Liver (tissue), 9 donors: ENCODE data around the gene SRRM3. TPM values are rescaled to one million over a fixed set of nuclear protein-coding genes. Genes with fewer than 3 reads are reported as not detected.

Experiments
- DNase-seq: peaks from one replicate; pipeline ENCODE4 v3.0.0-alpha.2; 2017; ENCODE audit warnings: low spot score
- H3K27ac ChIP-seq, 2 donors: one replicate each; pipeline ENCODE4 v1.7.0; 2013; ENCODE audit warnings: inconsistent platforms in 2 of 2, low read length in 2 of 2, control low read depth in 1 of 2, low read depth in 1 of 2, mild to moderate bottlenecking in 1 of 2
- H3K27me3 ChIP-seq, 4 donors: one replicate each; pipeline versions ENCODE4 v1.6.1 to v1.7.0; 2013; ENCODE audit warnings: low read length in 3 of 4, inconsistent platforms in 1 of 4, mild to moderate bottlenecking in 1 of 4, moderate library complexity in 1 of 4; ENCODE audit not compliant: control insufficient read depth in 4 of 4, insufficient read depth in 4 of 4
- H3K36me3 ChIP-seq, 4 donors: one replicate each; pipeline versions ENCODE4 v1.6.1 to v1.7.0; 2013; ENCODE audit warnings: low read length in 3 of 4, mild to moderate bottlenecking in 3 of 4, low read depth in 1 of 4, moderate library complexity in 1 of 4; ENCODE audit not compliant: control insufficient read depth in 4 of 4, insufficient read depth in 3 of 4
- H3K4me1 ChIP-seq, 4 donors: one replicate each; pipeline versions ENCODE4 v1.6.1 to v1.7.0; 2013; ENCODE audit warnings: low read length in 3 of 4, mild to moderate bottlenecking in 3 of 4, moderate library complexity in 1 of 4; ENCODE audit not compliant: control insufficient read depth in 4 of 4, insufficient read depth in 4 of 4
- H3K4me3 ChIP-seq, 3 donors: one replicate each; pipeline versions ENCODE4 v1.6.1 to v1.7.0; 2013; ENCODE audit warnings: low read length in 3 of 3, control low read depth in 1 of 3, low read depth in 1 of 3, mild to moderate bottlenecking in 1 of 3
- H3K9ac ChIP-seq, 2 donors: one replicate each; pipeline ENCODE4 v1.7.0; 2013; ENCODE audit warnings: low read length in 2 of 2, mild to moderate bottlenecking in 2 of 2, moderate library complexity in 2 of 2, control low read depth in 1 of 2, low read depth in 1 of 2
- H3K9me3 ChIP-seq, 4 donors: one replicate each; pipeline versions ENCODE4 v1.6.1 to v1.7.0; 2013; ENCODE audit warnings: low read length in 3 of 4; ENCODE audit not compliant: control insufficient read depth in 4 of 4
- ATF3 ChIP-seq: IDR thresholded peaks from 2 replicates; pipeline ENCODE4 v1.6.1; 2016; ENCODE audit warnings: antibody characterized with exemption
- CTCF ChIP-seq: fragments of 150-350 bp; IDR thresholded peaks from 2 replicates; pipeline ENCODE4 v1.5.1; 2017; ENCODE audit warnings: improper control_type of control experiment, low read depth, low read length; ENCODE audit not compliant: missing input control
- FOXA1 ChIP-seq: IDR thresholded peaks from 2 replicates; pipeline ENCODE4 v1.6.1; 2016; ENCODE audit warnings: antibody characterized with exemption
- FOXA2 ChIP-seq: IDR thresholded peaks from 2 replicates; pipeline ENCODE4 v1.6.1; 2016; ENCODE audit warnings: antibody characterized with exemption
- HNF4A ChIP-seq, 2 donors: conservative IDR thresholded peaks; 2 replicates each; pipeline ENCODE4 v1.6.1; 2016; ENCODE audit warnings: antibody characterized with exemption in 2 of 2, mild to moderate bottlenecking in 2 of 2
- JUND ChIP-seq, 2 donors: IDR thresholded peaks; 2 replicates each; pipeline ENCODE4 v1.6.1; 2016; ENCODE audit warnings: antibody characterized with exemption in 2 of 2
- MAX ChIP-seq: IDR thresholded peaks from 2 replicates; pipeline ENCODE4 v1.6.1; 2016; ENCODE audit warnings: antibody characterized with exemption
- RAD21 ChIP-seq, 2 donors: IDR thresholded peaks; 2 replicates each; pipeline ENCODE4 v1.6.1; 2016; ENCODE audit warnings: antibody characterized with exemption in 2 of 2, mild to moderate bottlenecking in 2 of 2
- REST ChIP-seq: IDR thresholded peaks from 2 replicates; pipeline ENCODE4 v1.6.1; 2016; ENCODE audit warnings: antibody characterized with exemption, mild to moderate bottlenecking
- RXRA ChIP-seq, 2 donors: IDR thresholded peaks; 2 replicates each; pipeline ENCODE4 v1.6.1; 2017 to 2018; ENCODE audit warnings: antibody characterized with exemption in 2 of 2, mild to moderate bottlenecking in 1 of 2
- TAF1 ChIP-seq: conservative IDR thresholded peaks from 2 replicates; pipeline ENCODE4 v1.6.1; 2016; ENCODE audit warnings: antibody characterized with exemption, mild to moderate bottlenecking
- YY1 ChIP-seq: IDR thresholded peaks from 2 replicates; pipeline ENCODE4 v1.6.1; 2016; ENCODE audit warnings: antibody characterized with exemption, mild to moderate bottlenecking
- ZBTB33 ChIP-seq: IDR thresholded peaks from 2 replicates; pipeline ENCODE4 v1.6.1; 2016; ENCODE audit warnings: antibody characterized with exemption
- WGBS: extraction: QIAGEN DNeasy Blood & Tissue Kit; methylation state at CpG from one replicate; pipeline ENCODE4 v1.1.7; 2013; 5-methylcytosine and 5-hydroxymethylcytosine counted together
- polyA plus RNA-seq, 2 donors: library from polyadenylated mRNA; stranded (reverse) in 1 of 2; unstranded in 1 of 2; fragments of 200-250 nt in 1 of 2; fragments of >200 nt in 1 of 2; fragmentation: Nextera tagmentation in 1 of 2; extraction: Ambion mirVana in 1 of 2; gene quantifications; one replicate each; pipeline versions ENCODE4 v1.2.1 to v1.2.3, GENCODE V29; 2013 to 2015
- total RNA-seq, 2 donors: library from RNA; depleted of rRNA; stranded (reverse); fragments of >200 nt; gene quantifications; one replicate each; pipeline ENCODE4 v1.2.3, GENCODE V29; 2014
- donor health status: healthy.
- donor health status: healthy.
- donor health status: healthy.
- donor health status: healthy.
- donor health status: healthy.

Gene SRRM3
- total and polyA plus RNA-seq, 4 donors = 0.08 to 0.16 TPM; not detected in 2

GRCh38 chr7:76231583-76231982 lies 29.9 kb downstream of the SRRM3 start:
- TF ChIP-seq ATF3 (no peak), MAX (no peak), FOXA1 (no peak), RAD21 (IDR thresholded peaks at IDR 0.05) (no peak), ZBTB33 (no peak)
- H3K27me3 ChIP-seq = peaks cover 3 to 14% (median 4%) of the 10 kb centered on the region in 4 donors

GRCh38 chr7:76232698-76233097 lies 31.0 kb downstream of the SRRM3 start:
- DNase-seq = no peak
- 74% methylated on average over 10 of the region's 10 CpGs for WGBS
- TF ChIP-seq MAX (no peak), TAF1 (no peak), ZBTB33 (no peak), CTCF (no peak), YY1 (no peak), FOXA2 (no peak), RAD21 (IDR thresholded peaks at IDR 0.05) (no peak), HNF4A (conservative IDR thresholded peaks at IDR 0.05) (no peak), REST (no peak), RXRA (IDR thresholded peaks at IDR 0.05) (no peak), JUND (IDR thresholded peaks at IDR 0.05) (no peak), ATF3 (no peak), FOXA1 (no peak)
- H3K36me3 ChIP-seq = no peaks in the 10 kb centered on the region
- no peak overlapping the region for H3K27ac ChIP-seq
- no peak overlapping the region for H3K4me3 ChIP-seq
- peaks cover 0 to 2% (median 0%) of the 10 kb centered on the region in 4 donors for H3K4me1 ChIP-seq
- peaks cover 4 to 15% (median 5%) of the 10 kb centered on the region in 4 donors for H3K27me3 ChIP-seq
- no peak overlapping the region for H3K9ac ChIP-seq
- H3K9me3 ChIP-seq = no peaks in the 10 kb centered on the region

More at GRCh38 chr7:76231583-76231982, 29.9 kb downstream of the SRRM3 start:
- no peak overlapping the region for H3K27ac ChIP-seq
- H3K36me3 ChIP-seq = no peaks in the 10 kb centered on the region
- no peak overlapping the region for H3K9ac ChIP-seq
- no peak for DNase-seq
- H3K9me3 ChIP-seq = no peaks in the 10 kb centered on the region
- H3K4me1 ChIP-seq = peaks cover 0 to 2% (median 0%) of the 10 kb centered on the region in 4 donors
- WGBS = 51% methylated on average over 9 of the region's 9 CpGs
- H3K4me3 ChIP-seq = no peak overlapping the region
